Esophagus muscularis mucosa (tissue), 3 donors: ENCODE data around the gene DSCAM.

Experiments
- EP300 ChIP-seq: sonication (generic); formaldehyde crosslinking; IDR thresholded peaks from one replicate; pipeline ENCODE4 v1.6.1; 2017; ENCODE audit warnings: antibody characterized with exemption
- TF ChIP-seq, protein P1 (sequence below), 3 experiments: fragments of 200-600 bp in 2 of 3; fragments of 450-650 bp in 1 of 3; sonication (generic) in 2 of 3; IDR thresholded peaks; one replicate each; pipeline ENCODE4 v1.5.1; 2017 to 2019; ENCODE audit warnings: antibody characterized with exemption in 3 of 3, mild to moderate bottlenecking in 2 of 3, moderate library complexity in 1 of 3

DNA sequence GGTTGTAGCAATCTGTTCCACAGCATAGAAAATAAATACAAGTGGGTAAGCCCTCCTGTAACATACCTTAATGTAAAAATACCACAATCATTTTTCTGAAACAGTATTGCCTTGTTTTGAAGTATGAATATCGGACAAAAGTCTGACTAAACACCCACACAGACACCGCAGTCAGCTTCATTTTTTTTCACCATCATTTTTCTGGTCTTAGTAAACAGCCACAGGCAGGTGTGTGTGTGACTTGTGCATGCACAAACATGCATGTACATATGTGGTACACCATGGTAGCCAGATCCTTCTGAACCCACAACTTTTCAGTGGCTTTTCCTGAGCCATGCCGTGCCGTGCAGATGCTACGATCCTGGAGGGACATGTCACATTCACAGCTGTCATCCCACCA lies 718.1 kb downstream of the DSCAM start:
- no peak for TF ChIP-seq EP300
- TF ChIP-seq, protein P1, sequence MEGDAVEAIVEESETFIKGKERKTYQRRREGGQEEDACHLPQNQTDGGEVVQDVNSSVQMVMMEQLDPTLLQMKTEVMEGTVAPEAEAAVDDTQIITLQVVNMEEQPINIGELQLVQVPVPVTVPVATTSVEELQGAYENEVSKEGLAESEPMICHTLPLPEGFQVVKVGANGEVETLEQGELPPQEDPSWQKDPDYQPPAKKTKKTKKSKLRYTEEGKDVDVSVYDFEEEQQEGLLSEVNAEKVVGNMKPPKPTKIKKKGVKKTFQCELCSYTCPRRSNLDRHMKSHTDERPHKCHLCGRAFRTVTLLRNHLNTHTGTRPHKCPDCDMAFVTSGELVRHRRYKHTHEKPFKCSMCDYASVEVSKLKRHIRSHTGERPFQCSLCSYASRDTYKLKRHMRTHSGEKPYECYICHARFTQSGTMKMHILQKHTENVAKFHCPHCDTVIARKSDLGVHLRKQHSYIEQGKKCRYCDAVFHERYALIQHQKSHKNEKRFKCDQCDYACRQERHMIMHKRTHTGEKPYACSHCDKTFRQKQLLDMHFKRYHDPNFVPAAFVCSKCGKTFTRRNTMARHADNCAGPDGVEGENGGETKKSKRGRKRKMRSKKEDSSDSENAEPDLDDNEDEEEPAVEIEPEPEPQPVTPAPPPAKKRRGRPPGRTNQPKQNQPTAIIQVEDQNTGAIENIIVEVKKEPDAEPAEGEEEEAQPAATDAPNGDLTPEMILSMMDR (IDR thresholded peaks at IDR 0.05): no peak
